Fibroblast of pulmonary artery (primary cell): Measurements from ENCODE around the gene CNTN3.

ENCODE experiments used
- DNase-seq: peaks from one replicate; pipeline ENCODE4 v3.0.0-alpha.2; 2010; ENCODE audit warnings: low read depth
- H3K4me3 ChIP-seq: replicated peaks from 2 replicates; pipeline ENCODE4 v1.5.1; 2011; ENCODE audit warnings: low read depth, mild to moderate bottlenecking, control low read depth, low read length, moderate library complexity
- CTCF ChIP-seq: IDR thresholded peaks from 2 replicates; pipeline ENCODE4 v1.5.1; 2011; ENCODE audit warnings: mild to moderate bottlenecking, control low read depth, low read length, inconsistent platforms; ENCODE audit errors: missing control alignments

Gene CNTN3

GRCh38 chr3:74630602-74631001, 16.1 kb upstream of the CNTN3 start:
- DNase-seq = peak; percentile 71
- no peak overlapping the region for H3K4me3 ChIP-seq
- peak; percentile 54 for TF ChIP-seq CTCF

- no peak for TF ChIP-seq CTCF
- no peak for DNase-seq
- no peak overlapping the region for H3K4me3 ChIP-seq
These were observed 11.6 kb upstream of the CNTN3 start for GRCh38 chr3:74626011-74626410.

- no peak for TF ChIP-seq CTCF
- peak; percentile 83 for DNase-seq
- H3K4me3 ChIP-seq = no peak overlapping the region
These were observed 9.8 kb upstream of the CNTN3 start for GRCh38 chr3:74624301-74624700.

GRCh38 chr3:74623261-74623836, 8.9 kb upstream of the CNTN3 start:
- DNase-seq = no peak
- no peak overlapping the region for H3K4me3 ChIP-seq
- no peak for TF ChIP-seq CTCF

- peak; percentile 39 for DNase-seq
- H3K4me3 ChIP-seq = no peak overlapping the region
- no peak for TF ChIP-seq CTCF
These were observed 7.1 kb upstream of the CNTN3 start for GRCh38 chr3:74621581-74621980.

- no peak for TF ChIP-seq CTCF
- DNase-seq = no peak
These were observed 3.3 kb upstream of the CNTN3 start for GRCh38 chr3:74617776-74618175.

GRCh38 chr3:74613521-74614106, 845 bp downstream of the CNTN3 start:
- H3K4me3 ChIP-seq = peak overlapping the region; percentile 60
- DNase-seq = no peak
- no peak for TF ChIP-seq CTCF

More at GRCh38 chr3:74617776-74618175, 3.3 kb upstream of the CNTN3 start:
- H3K4me3 ChIP-seq = no peak overlapping the region
